ENCODE measurements around the gene CFAP74. TPM values are rescaled to one million over a fixed set of nuclear protein-coding genes. Genes with fewer than 3 reads are reported as not detected.

Gene CFAP74
- total and polyA plus RNA-seq, 2 of the 13 experiments (the other 11 are each of a cell fraction or from before 2014, with no cell fraction given) = 0.27 to 0.62 TPM

- TF ChIP-seq MLXIP (CRISPR knock-in tag; IDR thresholded peaks at IDR 0.05; ENCODE audit: borderline replicate concordance) = no peak
- TF ChIP-seq, protein P1, sequence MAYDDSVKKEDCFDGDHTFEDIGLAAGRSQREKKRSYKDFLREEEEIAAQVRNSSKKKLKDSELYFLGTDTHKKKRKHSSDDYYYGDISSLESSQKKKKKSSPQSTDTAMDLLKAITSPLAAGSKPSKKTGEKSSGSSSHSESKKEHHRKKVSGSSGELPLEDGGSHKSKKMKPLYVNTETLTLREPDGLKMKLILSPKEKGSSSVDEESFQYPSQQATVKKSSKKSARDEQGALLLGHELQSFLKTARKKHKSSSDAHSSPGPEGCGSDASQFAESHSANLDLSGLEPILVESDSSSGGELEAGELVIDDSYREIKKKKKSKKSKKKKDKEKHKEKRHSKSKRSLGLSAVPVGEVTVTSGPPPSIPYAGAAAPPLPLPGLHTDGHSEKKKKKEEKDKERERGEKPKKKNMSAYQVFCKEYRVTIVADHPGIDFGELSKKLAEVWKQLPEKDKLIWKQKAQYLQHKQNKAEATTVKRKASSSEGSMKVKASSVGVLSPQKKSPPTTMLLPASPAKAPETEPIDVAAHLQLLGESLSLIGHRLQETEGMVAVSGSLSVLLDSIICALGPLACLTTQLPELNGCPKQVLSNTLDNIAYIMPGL (CRISPR knock-in tag; IDR thresholded peaks at IDR 0.05; ENCODE audit: borderline replicate concordance in 1 of 2, low read depth in 1 of 2) = no peak
- TF ChIP-seq NR2F1 (CRISPR knock-in tag; IDR thresholded peaks at IDR 0.05) = no peak
- 0 out of 2 replicates have a peak, but pooled peaks have one; percentile 6 for TF ChIP-seq ZNF574 (CRISPR knock-in tag; IDR thresholded peaks at IDR 0.05)
- no peak for TF ChIP-seq HES4 (CRISPR knock-in tag; IDR thresholded peaks at IDR 0.05; ENCODE audit: borderline replicate concordance)
- peak; percentile 47; the same call in 1 of the 2 replicates for TF ChIP-seq SAP130 (CRISPR knock-in tag; IDR thresholded peaks at IDR 0.05; ENCODE audit: low read depth)
- no peak for TF ChIP-seq SOX6 (IDR thresholded peaks at IDR 0.05)
- TF ChIP-seq SOX6 (CRISPR knock-in tag; IDR thresholded peaks at IDR 0.05) = peak; percentile 41
- no peak for TF ChIP-seq BRD4 (CRISPR knock-in tag; IDR thresholded peaks at IDR 0.05)
- no peak; the same call in 1 of the 2 replicates for TF ChIP-seq KDM3A (CRISPR knock-in tag; IDR thresholded peaks at IDR 0.05; ENCODE audit: low read depth)
- 0 out of 2 replicates have a peak, but pooled peaks have one; percentile 12 for TF ChIP-seq IKZF5 (CRISPR knock-in tag; IDR thresholded peaks at IDR 0.05)
- TF ChIP-seq KLF15 (CRISPR knock-in tag; IDR thresholded peaks at IDR 0.05; ENCODE audit: borderline replicate concordance) = no peak
- TF ChIP-seq AHR (CRISPR knock-in tag; IDR thresholded peaks at IDR 0.05) = 0 out of 2 replicates have a peak, but pooled peaks have one; percentile 40
- TF ChIP-seq ZMAT3 (CRISPR knock-in tag; conservative IDR thresholded peaks at IDR 0.05) = peak; percentile 80; the same call in 1 of the 2 replicates
- TF ChIP-seq NFATC3 (CRISPR knock-in tag; IDR thresholded peaks at IDR 0.05) = no peak
- no peak for TF ChIP-seq FLYWCH1 (CRISPR knock-in tag; IDR thresholded peaks at IDR 0.05)
- no peak for TF ChIP-seq CEBPB (IDR thresholded peaks at IDR 0.05; ENCODE audit: borderline replicate concordance, low read depth, low read length)
- TF ChIP-seq FOXK1 (CRISPR knock-in tag; IDR thresholded peaks at IDR 0.05; ENCODE audit: borderline replicate concordance, low read depth) = no peak
- TF ChIP-seq FOXA3 (CRISPR knock-in tag; IDR thresholded peaks at IDR 0.05) = no peak
- TF ChIP-seq ESRRA (CRISPR knock-in tag; IDR thresholded peaks at IDR 0.05; ENCODE audit: low read depth) = no peak
- TF ChIP-seq RFX5 (IDR thresholded peaks at IDR 0.05; ENCODE audit: low read depth, low read length) = no peak
These were observed 112.1 kb downstream of the CFAP74 start (continued) for GRCh38 chr1:1891349-1892078.

All from HepG2 (cell line).